Panc1 (cell line): Measurements from ENCODE around the gene ALG9.

ENCODE experiments used
- CTCF ChIP-seq: fragments of 450-650 bp; IDR thresholded peaks from 2 replicates; pipeline ENCODE4 v1.5.1; 2017; ENCODE audit warnings: mild to moderate bottlenecking
- REST ChIP-seq, 2 experiments: IDR thresholded peaks; 2 replicates each; pipeline ENCODE4 v1.6.1; 2011 to 2012; ENCODE audit warnings: low read depth in 2 of 2, control low read depth in 1 of 2, low read length in 1 of 2, mild to moderate bottlenecking in 1 of 2, moderate library complexity in 1 of 2; ENCODE audit not compliant: insufficient read depth in 1 of 2
- SIN3A ChIP-seq: IDR thresholded peaks from 2 replicates; pipeline ENCODE4 v1.6.1; 2012; ENCODE audit warnings: low read depth, mild to moderate bottlenecking, low read length, moderate library complexity, borderline replicate concordance; ENCODE audit not compliant: insufficient read depth

- no peak for TF ChIP-seq CTCF
- no peak for TF ChIP-seq SIN3A
- no peak for TF ChIP-seq REST (IDR thresholded peaks at IDR 0.05; ENCODE audit: insufficient read depth in 1 of 2, low read depth in 2 of 2, low read length in 1 of 2)
These were observed 15.5 kb upstream of the ALG9 start for GRCh38 chr11:111886844-111887243.
